ENCODE results near the gene PHACTR3.

DNA sequence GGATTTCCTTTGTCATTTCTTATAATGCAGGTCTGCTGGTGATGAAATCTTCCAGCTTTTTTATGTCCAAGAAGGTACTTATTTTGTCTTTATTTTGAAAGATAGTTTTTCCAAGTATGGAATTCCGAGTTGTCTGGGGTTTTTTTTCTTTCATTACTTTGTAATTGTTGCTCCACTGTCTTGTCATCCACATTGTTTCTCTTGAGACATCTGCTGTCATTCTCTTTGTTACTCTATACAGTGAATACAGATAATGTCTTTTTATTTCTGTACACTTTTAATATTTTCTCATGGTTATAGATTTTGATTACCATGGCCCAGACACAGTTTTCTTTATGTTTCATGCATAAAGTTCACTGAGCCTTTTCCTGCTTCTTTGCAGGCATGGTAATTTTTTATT lies 196.0 kb downstream of the PHACTR3 start:
- TF ChIP-seq, protein P1, sequence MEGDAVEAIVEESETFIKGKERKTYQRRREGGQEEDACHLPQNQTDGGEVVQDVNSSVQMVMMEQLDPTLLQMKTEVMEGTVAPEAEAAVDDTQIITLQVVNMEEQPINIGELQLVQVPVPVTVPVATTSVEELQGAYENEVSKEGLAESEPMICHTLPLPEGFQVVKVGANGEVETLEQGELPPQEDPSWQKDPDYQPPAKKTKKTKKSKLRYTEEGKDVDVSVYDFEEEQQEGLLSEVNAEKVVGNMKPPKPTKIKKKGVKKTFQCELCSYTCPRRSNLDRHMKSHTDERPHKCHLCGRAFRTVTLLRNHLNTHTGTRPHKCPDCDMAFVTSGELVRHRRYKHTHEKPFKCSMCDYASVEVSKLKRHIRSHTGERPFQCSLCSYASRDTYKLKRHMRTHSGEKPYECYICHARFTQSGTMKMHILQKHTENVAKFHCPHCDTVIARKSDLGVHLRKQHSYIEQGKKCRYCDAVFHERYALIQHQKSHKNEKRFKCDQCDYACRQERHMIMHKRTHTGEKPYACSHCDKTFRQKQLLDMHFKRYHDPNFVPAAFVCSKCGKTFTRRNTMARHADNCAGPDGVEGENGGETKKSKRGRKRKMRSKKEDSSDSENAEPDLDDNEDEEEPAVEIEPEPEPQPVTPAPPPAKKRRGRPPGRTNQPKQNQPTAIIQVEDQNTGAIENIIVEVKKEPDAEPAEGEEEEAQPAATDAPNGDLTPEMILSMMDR (IDR thresholded peaks at IDR 0.05): no peak
- TF ChIP-seq POLR2A (IDR thresholded peaks at IDR 0.05): no peak

Data from prostate gland (tissue), 2 donors.